ENCODE measurements around the gene PPP6R2.

Gene PPP6R2

DNA sequence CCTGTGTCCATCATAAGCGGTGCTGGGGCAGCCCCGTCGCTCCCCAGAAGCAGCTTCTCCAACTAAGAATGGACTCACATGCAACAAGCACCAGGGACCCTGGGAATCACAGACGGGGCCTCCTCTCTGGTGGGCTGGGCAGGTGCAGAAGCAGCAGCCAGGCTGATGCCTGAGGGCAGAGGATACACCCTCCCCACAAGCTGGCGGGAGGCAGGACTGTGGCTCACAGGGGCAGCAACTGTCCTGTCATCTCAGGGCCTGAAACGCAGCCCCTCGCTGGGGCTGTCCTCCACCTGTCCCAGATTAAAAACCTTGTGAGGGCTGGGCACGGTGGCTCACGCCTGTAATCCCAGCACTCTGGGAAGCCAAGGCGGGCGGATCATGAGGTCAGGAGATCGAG is 134.8 kb downstream of the PPP6R2 start:
- DNase-seq (ENCODE audit: low read depth): no peak
- no peak for TF ChIP-seq CTCF (conservative IDR thresholded peaks at IDR 0.05; ENCODE audit: low read length)
- H3K4me3 ChIP-seq (ENCODE audit: low read length): no peak overlapping the region

DNA sequence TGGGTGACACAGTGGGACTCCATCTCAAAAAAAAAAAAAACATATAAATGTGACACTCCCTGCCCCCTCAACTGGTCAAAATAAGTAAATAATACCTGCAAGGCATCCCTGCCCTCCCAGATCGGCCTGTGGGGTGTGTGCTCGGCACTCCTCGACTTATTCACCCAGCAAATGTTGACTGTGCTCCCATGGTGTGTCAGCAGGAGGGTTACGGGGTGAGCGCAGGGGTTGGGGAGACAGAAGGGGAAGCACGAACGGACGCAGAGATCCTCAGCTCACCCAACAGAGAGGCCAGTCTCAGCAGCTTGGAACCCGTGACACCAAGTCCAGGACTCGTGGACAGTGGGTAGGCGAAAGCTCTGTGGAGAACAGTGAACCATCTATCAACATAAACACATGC is 136.6 kb downstream of the PPP6R2 start:
- DNase-seq (ENCODE audit: low read depth): no peak
- no peak overlapping the region for H3K4me3 ChIP-seq (ENCODE audit: low read length)
- TF ChIP-seq CTCF (conservative IDR thresholded peaks at IDR 0.05; ENCODE audit: low read length): no peak

GRCh38 chr22:50481045-50481439 is 137.9 kb downstream of the PPP6R2 start:
- TF ChIP-seq CTCF (conservative IDR thresholded peaks at IDR 0.05; ENCODE audit: low read length): no peak
- no peak for DNase-seq (ENCODE audit: low read depth)
- H3K4me3 ChIP-seq (ENCODE audit: low read length): peak overlapping the region; percentile 87

- peak; percentile 49 for DNase-seq (ENCODE audit: low read depth)
- peak within 1 kb of the TSS; percentile 87 for H3K4me3 ChIP-seq (ENCODE audit: low read length)
- no peak for TF ChIP-seq CTCF (conservative IDR thresholded peaks at IDR 0.05; ENCODE audit: low read length)
Measured at GRCh38 chr22:50481440-50482106, 138.4 kb downstream of the PPP6R2 start, which contains the start of gene ADM2. TSS of gene ADM2 (plus strand) at chr22:50481543. CDS start at chr22:50481848, 305 bp downstream.

- no peak for TF ChIP-seq CTCF (conservative IDR thresholded peaks at IDR 0.05; ENCODE audit: low read length)
- peak overlapping the region; percentile 87 for H3K4me3 ChIP-seq (ENCODE audit: low read length)
- DNase-seq (ENCODE audit: low read depth): no peak
Measured at GRCh38 chr22:50482107-50483074, 139.3 kb downstream of the PPP6R2 start.

- peak overlapping the region; percentile 87 for H3K4me3 ChIP-seq (ENCODE audit: low read length)
- no peak for TF ChIP-seq CTCF (conservative IDR thresholded peaks at IDR 0.05; ENCODE audit: low read length)
- DNase-seq (ENCODE audit: low read depth): no peak
Measured at GRCh38 chr22:50483106-50483505, 140.0 kb downstream of the PPP6R2 start.
